Skeletal muscle tissue (tissue), 4 donors: Measurements from ENCODE around the gene HSD17B8. TPM values are rescaled to one million over a fixed set of nuclear protein-coding genes. Genes with fewer than 3 reads are reported as not detected.

Experiments
- H3K27ac ChIP-seq: one replicate; pipeline ENCODE4 v1.7.0; 2013; ENCODE audit warnings: mild to moderate bottlenecking, low read depth, low read length, inconsistent platforms
- H3K27me3 ChIP-seq, 3 donors: one replicate each; pipeline ENCODE4 v1.7.0; 2013; ENCODE audit warnings: low read length in 3 of 3; ENCODE audit not compliant: control insufficient read depth in 3 of 3, insufficient read depth in 3 of 3
- H3K36me3 ChIP-seq, 3 donors: one replicate each; pipeline ENCODE4 v1.7.0; 2013; ENCODE audit warnings: low read length in 3 of 3; ENCODE audit not compliant: control insufficient read depth in 3 of 3, insufficient read depth in 3 of 3
- H3K4me1 ChIP-seq, 3 donors: one replicate each; pipeline ENCODE4 v1.7.0; 2013; ENCODE audit warnings: low read length in 3 of 3, mild to moderate bottlenecking in 3 of 3; ENCODE audit not compliant: control insufficient read depth in 3 of 3, insufficient read depth in 3 of 3
- H3K4me3 ChIP-seq, 3 donors: one replicate each; pipeline ENCODE4 v1.7.0; 2013; ENCODE audit warnings: low read length in 3 of 3
- H3K9ac ChIP-seq, 3 donors: one replicate each; pipeline ENCODE4 v1.7.0; 2013; ENCODE audit warnings: low read length in 3 of 3, mild to moderate bottlenecking in 3 of 3, moderate library complexity in 2 of 3, low read depth in 1 of 3
- H3K9me3 ChIP-seq, 3 donors: one replicate each; pipeline ENCODE4 v1.7.0; 2013; ENCODE audit warnings: low read length in 3 of 3; ENCODE audit not compliant: control insufficient read depth in 3 of 3
- total RNA-seq: library from RNA; depleted of rRNA; stranded (reverse); fragments of >200 nt; gene quantifications from one replicate; pipeline ENCODE4 v1.2.3, GENCODE V29; 2014
- donor health status: Osteomylitis.

HSD17B8 gene
- total RNA-seq, 1 donor from 2014 or later = 15.7 TPM

DNA sequence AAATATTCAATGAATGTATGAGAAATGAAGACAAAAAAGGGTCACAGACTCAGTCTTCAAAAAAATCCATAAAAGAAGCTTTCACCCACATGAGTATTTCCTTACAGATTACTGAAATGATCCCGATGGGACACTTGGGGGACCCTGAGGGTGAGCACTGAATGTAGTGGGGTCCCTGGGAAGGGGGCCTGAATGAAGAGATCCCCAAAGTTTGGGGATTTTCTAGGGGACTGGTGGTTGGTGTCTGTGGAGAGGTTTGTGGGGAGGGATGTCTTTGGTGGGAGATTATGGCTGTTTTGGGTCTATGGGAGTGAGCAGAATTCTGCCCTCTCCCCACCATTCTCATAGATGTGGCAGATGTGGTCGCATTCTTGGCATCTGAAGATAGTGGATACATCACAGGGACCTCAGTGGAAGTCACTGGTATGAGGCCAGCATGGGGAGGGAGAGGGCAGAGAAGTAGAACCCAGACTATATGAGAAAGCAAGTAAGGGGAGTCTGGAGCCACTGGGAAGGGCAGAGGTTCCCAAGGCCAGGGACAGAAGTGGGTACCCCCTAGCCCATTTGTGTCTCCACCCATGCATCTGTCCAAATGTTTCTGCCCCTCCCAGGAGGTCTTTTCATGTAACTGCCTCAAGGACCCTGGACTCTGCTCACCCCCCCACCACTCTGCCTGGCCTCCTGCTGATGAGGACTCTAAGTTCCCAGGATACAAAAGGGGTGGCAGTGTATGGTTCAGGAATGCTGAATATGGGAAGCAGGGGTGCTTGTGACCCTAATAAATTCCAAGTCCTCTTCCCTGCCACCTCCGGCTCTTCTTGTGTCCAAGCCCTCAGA lies 1.8 kb downstream of the HSD17B8 start:
- no peak overlapping the region for H3K27ac ChIP-seq
- no peaks in the 10 kb centered on the region for H3K27me3 ChIP-seq
- H3K9me3 ChIP-seq = no peaks in the 10 kb centered on the region
- peaks cover 31 to 56% (median 41%) of the 10 kb centered on the region in 3 donors for H3K4me1 ChIP-seq
- H3K4me3 ChIP-seq = no peak overlapping the region
- peaks cover 37 to 46% (median 41%) of the 10 kb centered on the region in 3 donors for H3K36me3 ChIP-seq
- H3K9ac ChIP-seq = peak overlapping the region in 1 of 3 donors; percentile 40

DNA sequence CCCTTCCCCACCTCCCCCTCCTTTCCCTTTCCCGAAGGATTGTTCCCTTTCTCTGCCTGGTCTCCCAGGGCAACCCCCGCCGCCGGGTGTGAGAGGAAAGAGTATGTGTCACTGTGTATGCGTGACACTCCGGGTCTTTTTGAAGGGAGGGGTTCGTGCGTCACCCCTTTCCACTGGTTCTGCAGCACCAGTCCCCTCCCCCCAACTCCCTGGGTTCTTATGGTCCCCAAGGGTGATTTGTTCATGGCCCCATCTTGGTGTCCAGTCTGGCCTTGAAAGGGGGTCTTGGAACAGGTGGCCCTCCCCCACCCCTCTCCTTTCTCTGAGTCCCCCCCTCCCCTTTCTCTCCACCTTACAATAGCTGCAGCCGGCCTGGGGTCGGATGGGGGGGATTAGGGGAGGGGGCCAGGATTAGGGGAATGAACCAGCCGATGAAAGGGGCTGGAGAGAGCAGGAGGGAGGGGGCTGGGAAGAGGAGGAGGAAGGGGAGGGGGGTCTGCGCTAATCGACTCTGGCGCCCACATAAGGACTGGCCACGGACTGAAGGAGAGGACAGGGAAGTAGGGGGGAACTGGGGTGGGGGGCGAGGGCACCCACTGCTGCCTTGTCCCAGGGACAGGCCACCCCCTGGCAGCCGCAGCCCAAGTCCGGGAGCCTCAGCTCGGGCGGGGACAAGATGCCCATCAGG lies 2.6 kb downstream of the HSD17B8 start:
- Histone ChIP-seq H3K9me3 (no peaks in the 10 kb centered on the region), H3K27me3 (no peaks in the 10 kb centered on the region), H3K27ac (no peak overlapping the region), H3K36me3 (peaks cover 36 to 42% (median 39%) of the 10 kb centered on the region in 3 donors), H3K4me1 (peaks cover 23 to 49% (median 33%) of the 10 kb centered on the region in 3 donors), H3K9ac (peak overlapping the region; percentile 96 to 100 (median 98)), H3K4me3 (peak overlapping the region; percentile 82 to 88 (median 88))

DNA sequence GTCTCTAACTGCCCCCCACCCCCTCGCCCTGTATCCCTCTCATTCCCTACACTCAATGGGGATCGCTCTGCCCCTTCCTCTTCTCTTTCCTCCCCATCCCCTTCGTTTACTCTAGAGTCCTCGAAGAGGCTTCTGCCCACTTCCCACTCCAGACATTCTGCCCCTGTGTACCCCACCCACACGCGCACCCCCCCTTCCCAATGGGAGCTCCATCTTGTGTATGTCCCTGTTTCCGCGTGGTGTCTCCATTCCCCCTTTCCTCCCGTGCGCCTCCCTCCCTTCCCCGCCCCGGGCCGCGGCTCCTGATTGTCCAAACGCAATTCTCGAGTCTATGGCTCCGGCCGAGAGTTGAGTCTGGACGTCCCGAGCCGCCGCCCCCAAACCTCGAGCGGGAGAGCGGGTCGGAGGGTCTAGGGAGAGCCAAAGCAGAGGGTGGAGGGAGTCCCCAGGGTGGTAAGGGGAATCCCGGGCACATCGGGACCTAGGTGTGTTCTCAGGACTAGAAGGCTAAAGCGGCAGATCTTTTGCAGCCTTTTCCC lies 3.2 kb downstream of the HSD17B8 start:
- Histone ChIP-seq H3K27ac (peak overlapping the region; percentile 95), H3K36me3 (peaks cover 30 to 39% (median 34%) of the 10 kb centered on the region in 3 donors), H3K4me1 (peaks cover 20 to 43% (median 27%) of the 10 kb centered on the region in 3 donors), H3K27me3 (no peaks in the 10 kb centered on the region), H3K9ac (peak overlapping the region; percentile 96 to 100 (median 98)), H3K4me3 (peak overlapping the region; percentile 82 to 88 (median 88)), H3K9me3 (no peaks in the 10 kb centered on the region)

DNA sequence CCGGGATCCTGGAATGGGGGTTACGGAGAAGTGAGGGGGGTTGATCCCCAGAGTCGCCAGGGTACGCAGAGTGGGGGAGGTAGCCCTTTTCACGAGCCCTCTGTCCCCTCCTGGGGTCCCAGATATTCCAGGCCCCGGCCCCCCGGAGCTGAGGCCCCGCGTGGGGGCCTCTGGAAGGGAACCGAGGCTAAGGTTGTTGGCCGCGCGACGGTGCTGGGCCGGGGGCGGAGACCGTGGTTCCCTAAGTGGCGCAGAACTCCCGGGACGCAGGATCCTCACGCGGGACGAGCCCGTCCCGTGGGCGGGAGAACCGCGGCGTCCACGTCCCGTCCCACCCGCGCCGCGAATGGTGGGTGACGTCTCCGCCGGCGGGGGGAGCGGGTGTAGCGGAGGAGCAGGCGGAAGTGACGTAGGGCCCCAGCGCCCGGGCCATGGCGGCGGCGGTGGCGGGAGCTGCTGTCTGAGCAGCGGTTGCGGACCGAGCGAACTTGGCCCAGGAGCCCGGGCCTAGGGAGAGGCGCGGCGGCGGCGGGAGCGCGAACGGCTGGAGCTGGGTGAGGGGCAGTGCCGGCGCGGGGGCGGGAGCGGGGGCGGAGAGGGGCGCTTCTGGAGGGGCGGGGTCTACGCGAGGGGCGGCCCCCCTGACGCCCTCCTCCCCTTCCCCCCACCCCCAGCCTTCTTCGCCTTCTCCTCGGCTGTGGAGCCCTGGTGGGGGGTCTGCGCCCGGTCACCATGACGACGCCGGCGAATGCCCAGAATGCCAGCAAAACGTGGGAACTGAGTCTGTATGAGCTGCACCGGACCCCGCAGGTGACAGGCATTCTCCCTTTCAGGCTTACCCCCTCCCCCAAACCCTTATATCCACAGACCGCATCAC lies 3.9 kb downstream of the HSD17B8 start, which contains the start of gene RING1:
TSS of gene RING1 (plus strand) at position 410 of the 877 bp plus-strand sequence. CDS start at position 733, 323 bp downstream.
- peaks cover 0 to 3% (median 0%) of the 10 kb centered on the region in 3 donors for H3K27me3 ChIP-seq
- peak within 1 kb of the TSS; percentile 95 for H3K27ac ChIP-seq
- H3K4me1 ChIP-seq = peaks cover 22 to 43% (median 31%) of the 10 kb centered on the region in 3 donors
- H3K9me3 ChIP-seq = no peaks in the 10 kb centered on the region
- peak within 1 kb of the TSS; percentile 82 to 88 (median 88) for H3K4me3 ChIP-seq
- H3K36me3 ChIP-seq = peaks cover 24 to 31% (median 27%) of the 10 kb centered on the region in 3 donors
- peak within 1 kb of the TSS; percentile 96 to 100 (median 98) for H3K9ac ChIP-seq

DNA sequence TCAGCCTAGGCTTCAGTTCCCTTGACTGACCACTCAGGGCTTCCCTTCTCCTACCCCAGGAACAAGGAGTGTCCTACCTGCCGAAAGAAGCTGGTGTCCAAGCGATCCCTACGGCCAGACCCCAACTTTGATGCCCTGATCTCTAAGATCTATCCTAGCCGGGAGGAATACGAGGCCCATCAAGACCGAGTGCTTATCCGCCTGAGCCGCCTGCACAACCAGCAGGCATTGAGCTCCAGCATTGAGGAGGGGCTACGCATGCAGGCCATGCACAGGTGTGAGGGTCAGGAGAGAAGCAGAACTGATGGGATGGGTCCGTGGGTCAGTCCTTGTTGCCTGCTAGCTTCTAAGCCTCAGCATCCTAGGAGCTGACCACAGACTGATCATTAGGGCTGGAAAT lies 5.4 kb downstream of the HSD17B8 start:
- Histone ChIP-seq H3K27me3 (peaks cover 0 to 12% (median 0%) of the 10 kb centered on the region in 3 donors), H3K4me3 (no peak overlapping the region), H3K9ac (no peak overlapping the region), H3K4me1 (peaks cover 22 to 38% (median 30%) of the 10 kb centered on the region in 3 donors), H3K9me3 (no peaks in the 10 kb centered on the region), H3K27ac (no peak overlapping the region), H3K36me3 (peaks cover 16 to 24% (median 20%) of the 10 kb centered on the region in 3 donors)

DNA sequence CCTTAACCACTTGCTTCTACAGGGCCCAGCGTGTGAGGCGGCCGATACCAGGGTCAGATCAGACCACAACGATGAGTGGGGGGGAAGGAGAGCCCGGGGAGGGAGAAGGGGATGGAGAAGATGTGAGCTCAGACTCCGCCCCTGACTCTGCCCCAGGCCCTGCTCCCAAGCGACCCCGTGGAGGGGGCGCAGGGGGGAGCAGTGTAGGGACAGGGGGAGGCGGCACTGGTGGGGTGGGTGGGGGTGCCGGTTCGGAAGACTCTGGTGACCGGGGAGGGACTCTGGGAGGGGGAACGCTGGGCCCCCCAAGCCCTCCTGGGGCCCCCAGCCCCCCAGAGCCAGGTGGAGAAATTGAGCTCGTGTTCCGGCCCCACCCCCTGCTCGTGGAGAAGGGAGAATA lies 6.7 kb downstream of the HSD17B8 start:
- Histone ChIP-seq H3K4me1 (peaks cover 15 to 29% (median 21%) of the 10 kb centered on the region in 3 donors), H3K9me3 (no peaks in the 10 kb centered on the region), H3K36me3 (peaks cover 16 to 24% (median 20%) of the 10 kb centered on the region in 3 donors), H3K4me3 (no peak overlapping the region), H3K27me3 (peaks cover 0 to 12% (median 0%) of the 10 kb centered on the region in 3 donors), H3K9ac (no peak overlapping the region), H3K27ac (no peak overlapping the region)

DNA sequence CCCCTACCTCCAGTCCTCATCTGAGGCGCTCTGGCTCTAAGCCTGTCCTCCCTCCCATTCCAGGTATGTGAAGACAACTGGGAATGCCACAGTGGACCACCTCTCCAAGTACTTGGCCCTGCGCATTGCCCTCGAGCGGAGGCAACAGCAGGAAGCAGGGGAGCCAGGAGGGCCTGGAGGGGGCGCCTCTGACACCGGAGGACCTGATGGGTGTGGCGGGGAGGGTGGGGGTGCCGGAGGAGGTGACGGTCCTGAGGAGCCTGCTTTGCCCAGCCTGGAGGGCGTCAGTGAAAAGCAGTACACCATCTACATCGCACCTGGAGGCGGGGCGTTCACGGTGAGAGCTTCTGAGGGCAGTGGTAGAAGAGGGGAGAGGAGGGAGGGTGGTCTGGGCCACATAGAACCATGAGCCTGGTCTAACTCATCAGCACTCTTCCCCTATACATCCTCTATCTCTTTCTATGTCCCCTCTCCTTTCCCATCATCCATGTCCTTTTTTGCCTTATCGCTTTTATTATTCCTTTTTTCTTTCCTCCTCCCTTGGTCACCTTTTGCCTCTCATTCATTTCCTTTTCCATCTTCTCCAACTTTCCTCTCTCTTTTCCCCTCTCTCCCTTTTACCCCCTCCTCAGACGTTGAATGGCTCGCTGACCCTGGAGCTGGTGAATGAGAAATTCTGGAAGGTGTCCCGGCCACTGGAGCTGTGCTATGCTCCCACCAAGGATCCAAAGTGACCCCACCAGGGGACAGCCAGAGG lies 7.4 kb downstream of the HSD17B8 start:
- Histone ChIP-seq H3K36me3 (peaks cover 16 to 24% (median 20%) of the 10 kb centered on the region in 3 donors), H3K9me3 (no peaks in the 10 kb centered on the region), H3K4me3 (no peak overlapping the region), H3K27ac (no peak overlapping the region), H3K27me3 (peaks cover 0 to 12% (median 0%) of the 10 kb centered on the region in 3 donors), H3K4me1 (peaks cover 15 to 29% (median 21%) of the 10 kb centered on the region in 3 donors), H3K9ac (no peak overlapping the region)

DNA sequence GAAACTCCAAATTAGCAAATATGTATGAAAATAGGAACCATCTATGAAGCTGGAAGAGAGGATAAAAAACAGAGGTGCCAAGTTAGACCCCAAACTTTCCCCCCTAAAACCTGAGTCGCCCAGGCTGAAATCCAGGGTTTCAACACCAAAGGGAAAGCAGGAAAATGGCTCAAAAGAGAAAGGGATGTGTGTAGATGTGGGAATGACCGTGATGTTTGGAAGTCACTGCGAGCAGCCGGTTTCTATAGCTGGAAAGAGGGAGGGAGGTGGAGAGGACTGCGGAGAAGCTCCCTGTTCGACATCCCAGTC lies 8.4 kb downstream of the HSD17B8 start:
- Histone ChIP-seq H3K9me3 (no peaks in the 10 kb centered on the region), H3K9ac (peak overlapping the region; percentile 53 to 79 (median 64)), H3K36me3 (peaks cover 16 to 24% (median 20%) of the 10 kb centered on the region in 3 donors), H3K27ac (no peak overlapping the region), H3K4me1 (peaks cover 15 to 23% (median 18%) of the 10 kb centered on the region in 3 donors), H3K27me3 (peaks cover 0 to 12% (median 0%) of the 10 kb centered on the region in 3 donors), H3K4me3 (peak overlapping the region; percentile 65 to 75 (median 66))
